Hematopoietic multipotent progenitor cell treated with erythropoietin and hydrocortisone succinate and interleukin-3 and kit ligand, for 4 days (in vitro differentiated cells): ENCODE results near the gene EFHD2.
A peak's percentile ranks its signal among the peaks of the same experiment; 100 is the strongest.
"Not testable (repeated sequence)": the region's sequence is repeated elsewhere in the genome, so short reads cannot be mapped to it uniquely, and the experiment has no call there.

ENCODE experiments used
- DNase-seq: peaks from one replicate; pipeline ENCODE4 v3.0.0-alpha.2; 2015

EFHD2 gene

DNA sequence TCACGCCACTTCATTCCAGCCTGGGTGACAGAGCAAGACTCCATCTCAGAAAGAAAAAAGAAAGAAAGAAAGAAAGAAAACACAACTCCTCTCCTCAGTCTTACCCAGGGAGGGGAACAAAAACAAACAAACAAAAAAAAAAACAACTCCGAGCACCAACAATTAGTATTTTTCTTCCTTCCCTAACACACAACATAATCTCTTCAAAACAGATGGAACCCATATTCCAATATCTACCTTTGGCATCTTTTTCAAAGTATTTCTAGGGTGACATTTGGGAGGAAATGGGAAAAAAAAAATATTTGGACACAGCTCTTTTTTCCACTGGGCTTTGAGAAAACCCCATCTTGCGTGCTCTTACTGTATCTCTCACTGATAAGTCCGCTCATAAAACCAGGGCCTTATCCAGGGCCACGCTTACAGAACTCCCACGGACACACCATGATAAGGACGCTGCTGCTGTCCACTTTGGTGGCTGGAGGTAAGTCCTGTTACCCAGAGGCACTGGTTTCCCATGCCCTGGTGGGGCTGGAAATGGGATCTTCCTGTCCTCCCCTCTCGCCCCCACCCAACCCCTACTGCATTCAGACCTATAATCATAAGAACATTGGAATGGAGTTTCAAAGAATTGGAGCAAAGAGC lies 46.7 kb downstream of the EFHD2 start, which contains the start of gene CELA2A:
TSS of gene CELA2A (plus strand) at position 420 of the 642 bp plus-strand sequence. CDS start at position 442, 22 bp downstream.
- no peak for DNase-seq

DNA sequence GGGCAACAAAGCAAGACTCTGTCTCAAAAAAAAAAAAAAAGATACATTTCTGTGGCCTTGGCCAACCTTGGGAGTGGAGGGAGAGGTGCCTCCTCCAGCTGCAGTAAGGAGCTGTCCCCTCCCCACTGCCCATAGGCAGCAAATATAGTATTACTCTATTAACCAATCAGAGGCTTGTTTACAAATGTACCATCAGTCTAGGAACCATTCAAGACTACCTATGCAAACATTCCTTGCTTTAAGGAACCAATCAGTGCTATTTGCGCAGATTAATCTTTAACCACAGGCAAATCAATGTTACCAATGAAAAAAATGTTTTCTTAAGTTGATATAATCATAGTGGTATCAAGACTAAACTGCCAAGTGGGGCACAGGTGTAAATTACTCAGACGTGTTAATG lies 47.9 kb downstream of the EFHD2 start:
- no peak for DNase-seq

DNA sequence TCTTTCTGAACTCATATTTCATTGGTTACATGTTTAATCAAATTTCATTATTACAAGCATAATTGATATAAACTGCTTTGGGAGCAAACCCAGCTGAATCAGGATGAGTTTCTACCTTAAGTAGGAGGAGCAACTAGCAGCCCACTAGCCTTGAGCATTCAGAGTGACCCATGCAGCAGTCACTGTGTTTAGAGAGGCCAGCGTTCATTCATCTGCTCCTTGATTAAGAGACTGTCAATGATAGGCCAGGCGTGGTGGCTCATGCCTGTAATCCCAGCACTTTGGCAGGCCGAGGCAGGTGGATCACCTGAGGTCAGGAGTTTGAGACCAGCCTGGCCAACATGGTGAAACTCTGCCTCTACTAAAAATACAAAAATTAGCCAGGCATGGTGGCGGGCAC lies 48.7 kb downstream of the EFHD2 start:
- DNase-seq: not testable (repeated sequence)

DNA sequence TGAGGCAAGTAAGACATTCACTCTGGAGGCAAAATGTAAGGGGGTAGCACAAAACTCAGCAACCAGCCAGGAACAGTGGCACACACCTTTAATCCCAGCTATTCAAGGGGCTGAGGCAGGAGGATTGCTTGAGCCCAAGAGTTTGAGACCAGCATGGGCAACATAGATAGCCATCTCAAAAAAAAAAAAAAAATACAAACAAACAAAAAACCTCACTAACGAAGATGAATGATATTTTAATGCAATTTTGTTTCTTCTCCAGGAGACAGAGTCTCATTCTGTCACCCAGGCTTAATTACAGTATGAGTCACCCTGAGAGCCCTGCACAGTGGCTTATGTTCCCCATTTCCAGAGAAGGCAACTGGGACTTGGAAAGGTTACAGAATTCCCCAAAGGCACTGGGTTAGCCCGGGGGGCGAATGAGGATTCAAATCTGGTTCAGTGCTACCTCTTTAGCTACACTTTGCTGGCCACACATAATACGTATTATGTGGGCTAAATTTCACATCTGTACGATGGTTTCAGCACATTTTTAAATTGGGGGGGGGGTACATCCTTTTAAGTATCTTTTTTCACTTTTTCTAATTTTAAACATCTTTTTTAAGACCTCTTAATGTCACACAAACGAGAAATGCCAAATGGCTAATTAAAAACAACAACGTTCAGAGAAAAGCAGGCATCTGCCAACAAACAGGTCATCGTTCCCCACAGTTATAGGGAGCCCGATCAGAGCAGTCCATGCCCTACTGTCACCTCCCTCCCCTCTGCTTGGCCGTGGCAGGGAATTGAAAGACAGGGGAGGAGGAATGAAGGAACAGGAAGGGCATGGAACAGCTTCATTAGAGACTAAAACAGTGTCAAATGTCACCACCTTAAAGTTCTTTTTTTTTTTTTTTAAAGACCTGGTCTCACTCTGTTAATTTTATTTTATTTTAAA lies 50.4 kb downstream of the EFHD2 start:
- no peak for DNase-seq

GRCh38 chr1:15460708-15461095 lies 51.0 kb downstream of the EFHD2 start:
- no peak for DNase-seq

GRCh38 chr1:15463064-15463800 lies 53.5 kb downstream of the EFHD2 start:
- DNase-seq: not testable (repeated sequence)

- DNase-seq: not testable (repeated sequence)
These were observed 54.2 kb downstream of the EFHD2 start for GRCh38 chr1:15463926-15464322.

- DNase-seq: no peak
These were observed 56.0 kb downstream of the EFHD2 start for GRCh38 chr1:15465674-15466073.

DNA sequence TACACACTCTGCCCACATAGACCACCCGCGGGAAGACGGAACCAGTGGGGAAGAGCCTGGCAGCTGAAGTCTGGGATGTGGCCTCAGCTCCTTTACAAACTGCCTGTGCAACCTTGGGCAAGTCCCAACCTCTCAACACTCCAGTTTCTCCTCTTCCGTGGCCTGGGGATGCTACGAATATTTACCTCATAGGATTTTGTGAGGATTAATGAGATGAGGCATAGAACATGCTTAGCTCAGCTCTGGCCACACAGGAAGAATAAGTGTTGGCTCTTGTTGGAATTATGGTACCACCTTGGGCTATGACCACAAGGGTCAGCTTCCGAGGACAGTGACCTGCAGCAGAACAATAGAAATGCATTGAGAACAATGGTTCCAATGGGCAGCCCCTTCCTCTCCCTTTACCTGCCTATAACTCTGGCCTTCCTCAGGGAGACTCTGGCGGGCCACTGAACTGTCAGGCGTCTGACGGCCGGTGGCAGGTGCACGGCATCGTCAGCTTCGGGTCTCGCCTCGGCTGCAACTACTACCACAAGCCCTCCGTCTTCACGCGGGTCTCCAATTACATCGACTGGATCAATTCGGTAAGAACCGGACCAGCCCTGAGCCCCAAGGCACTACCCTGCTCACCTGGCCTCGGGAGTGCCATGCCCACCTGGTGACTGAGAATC lies 57.4 kb downstream of the EFHD2 start:
- DNase-seq: not testable (repeated sequence)

DNA sequence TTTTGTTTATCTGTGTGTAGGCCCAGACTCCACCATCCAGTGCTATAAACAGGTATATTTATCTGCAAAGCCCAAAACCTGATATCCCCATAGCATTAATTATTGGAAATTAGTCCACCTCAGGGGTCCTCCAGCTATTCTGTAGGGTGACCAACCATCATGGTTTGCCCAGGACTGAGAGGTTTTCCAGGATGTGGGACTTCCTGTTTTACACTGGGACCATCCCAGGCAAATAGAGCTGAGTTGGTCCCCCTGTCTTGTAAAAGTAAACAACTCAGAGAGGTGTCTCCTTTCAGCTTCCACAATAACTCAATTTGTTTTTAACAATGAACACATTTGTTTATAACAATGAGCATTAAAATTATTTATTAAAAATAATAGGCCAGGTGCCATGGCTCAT lies 58.5 kb downstream of the EFHD2 start:
- DNase-seq: no peak

DNA sequence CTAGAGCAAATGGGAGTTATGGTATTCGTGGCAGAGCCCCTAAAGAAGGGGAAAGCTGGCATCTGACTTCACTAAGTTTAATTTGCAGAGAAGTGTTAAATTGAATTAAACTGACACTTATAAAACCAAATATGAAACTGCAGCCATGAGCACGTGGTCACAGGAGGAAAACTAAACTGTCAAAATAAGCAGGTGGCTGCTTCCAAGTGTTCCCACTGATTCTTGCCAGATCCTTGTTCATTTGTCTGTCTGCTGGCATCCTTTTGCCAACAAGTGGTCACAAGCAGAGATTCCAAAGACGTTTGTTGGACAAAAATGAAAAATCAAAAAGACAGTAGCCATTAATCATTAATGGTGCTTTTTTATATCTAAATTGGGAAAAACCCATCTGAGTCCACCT lies 59.7 kb downstream of the EFHD2 start:
- no peak for DNase-seq

DNA sequence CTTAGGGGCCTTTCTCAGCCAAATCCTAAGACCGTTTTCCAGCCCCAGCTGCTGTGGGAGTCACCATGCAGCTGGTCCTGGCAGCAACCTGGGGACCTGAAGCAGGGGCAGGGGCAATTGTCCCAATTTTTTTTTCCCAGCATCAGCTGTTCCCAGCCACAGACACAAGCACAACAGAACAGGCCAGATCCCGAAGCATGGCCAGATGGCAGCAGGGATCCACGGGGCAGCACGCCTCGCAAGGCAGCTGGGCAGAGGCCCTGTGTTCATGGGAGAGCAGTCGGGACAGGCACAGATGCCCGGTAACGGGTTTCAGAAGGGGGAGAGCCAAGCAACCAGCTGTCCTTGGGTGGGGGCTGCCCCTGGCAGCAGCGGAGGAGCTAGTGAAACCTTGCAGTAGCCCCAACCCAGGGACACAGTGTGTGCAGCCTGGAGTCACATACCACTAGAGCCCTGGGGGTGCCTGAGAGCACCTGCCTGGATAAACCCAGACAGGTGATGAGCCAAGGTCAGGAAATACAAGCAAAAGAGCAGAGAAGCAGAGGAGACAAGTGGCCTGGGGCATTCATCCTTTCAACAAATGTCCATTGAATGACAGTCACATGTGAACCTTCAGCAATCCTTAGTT lies 60.2 kb downstream of the EFHD2 start:
- not testable (repeated sequence) for DNase-seq

DNA sequence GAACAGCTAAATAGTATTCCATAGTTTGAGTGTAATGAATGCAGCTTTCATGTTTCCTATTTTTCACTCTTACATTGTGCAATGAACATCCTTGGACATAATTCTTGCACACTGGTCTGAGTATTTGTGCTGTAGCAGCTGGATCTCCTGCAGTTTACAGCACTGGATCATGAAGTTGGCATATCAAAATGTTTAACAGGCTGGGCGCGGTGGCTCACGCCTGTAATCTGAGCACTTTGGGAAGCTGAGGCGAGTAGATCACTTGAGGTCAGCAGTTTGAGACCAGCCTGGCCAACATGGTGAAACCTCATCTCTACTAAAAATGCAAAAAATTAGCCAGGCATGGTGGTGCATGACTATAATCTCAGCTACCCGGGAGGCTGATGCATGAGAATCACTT lies 61.4 kb downstream of the EFHD2 start:
- not testable (repeated sequence) for DNase-seq

GRCh38 chr1:15471723-15472122 lies 62.0 kb downstream of the EFHD2 start:
- DNase-seq: not testable (repeated sequence)

- DNase-seq: no peak
These were observed 62.9 kb downstream of the EFHD2 start for GRCh38 chr1:15472587-15472986.

GRCh38 chr1:15475752-15476314 lies 66.1 kb downstream of the EFHD2 start, which contains the start of gene CELA2B:
Gene CELA2B (plus strand): TSS chr1:15476104. CDS start chr1:15476126, 22 bp downstream.
- DNase-seq: no peak

GRCh38 chr1:15476927-15477326 lies 67.2 kb downstream of the EFHD2 start:
- peak; percentile 33 for DNase-seq

GRCh38 chr1:15477646-15478212 lies 68.0 kb downstream of the EFHD2 start:
- DNase-seq: no peak
